Neural cell (in vitro differentiated cells): Measurements from ENCODE around the gene RAB11FIP4.

Experiments used
- EZH2 ChIP-seq: fragments of 200-600, 300-800 bp; shearing (Covaris generic), sonication (generic); IDR thresholded peaks from 2 replicates; pipeline ENCODE4 v1.6.1; 2014; ENCODE audit warnings: antibody characterized with exemption, low read length, borderline replicate concordance, mild to moderate bottlenecking; ENCODE audit not compliant: insufficient read depth, poor library complexity, severe bottlenecking
- TF ChIP-seq, protein P1 (sequence below): fragments of 450-650 bp; IDR thresholded peaks from 2 replicates; pipeline ENCODE4 v1.5.1; 2014; ENCODE audit warnings: antibody characterized with exemption, mild to moderate bottlenecking, moderate library complexity; ENCODE audit not compliant: poor library complexity, severe bottlenecking

DNA sequence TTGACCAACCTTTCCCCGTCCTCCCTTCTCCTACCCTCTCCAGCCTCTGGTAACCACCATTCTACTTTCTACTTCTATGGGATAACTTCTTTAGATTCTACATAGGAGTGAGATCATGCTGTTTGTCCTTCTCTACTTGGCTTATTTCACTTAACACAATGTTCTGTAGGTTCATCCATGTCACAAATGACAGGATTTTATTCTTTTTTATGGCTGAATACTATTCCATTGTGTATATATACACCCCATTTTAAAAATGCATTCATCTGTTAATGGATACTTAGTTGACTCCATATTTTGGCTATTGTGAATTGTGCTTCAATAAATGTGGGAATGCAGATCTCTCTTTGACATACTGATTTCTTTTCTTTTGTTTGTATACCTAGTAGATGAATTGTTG lies 115.0 kb downstream of the RAB11FIP4 start:
- no peak for TF ChIP-seq EZH2
- TF ChIP-seq, protein P1, sequence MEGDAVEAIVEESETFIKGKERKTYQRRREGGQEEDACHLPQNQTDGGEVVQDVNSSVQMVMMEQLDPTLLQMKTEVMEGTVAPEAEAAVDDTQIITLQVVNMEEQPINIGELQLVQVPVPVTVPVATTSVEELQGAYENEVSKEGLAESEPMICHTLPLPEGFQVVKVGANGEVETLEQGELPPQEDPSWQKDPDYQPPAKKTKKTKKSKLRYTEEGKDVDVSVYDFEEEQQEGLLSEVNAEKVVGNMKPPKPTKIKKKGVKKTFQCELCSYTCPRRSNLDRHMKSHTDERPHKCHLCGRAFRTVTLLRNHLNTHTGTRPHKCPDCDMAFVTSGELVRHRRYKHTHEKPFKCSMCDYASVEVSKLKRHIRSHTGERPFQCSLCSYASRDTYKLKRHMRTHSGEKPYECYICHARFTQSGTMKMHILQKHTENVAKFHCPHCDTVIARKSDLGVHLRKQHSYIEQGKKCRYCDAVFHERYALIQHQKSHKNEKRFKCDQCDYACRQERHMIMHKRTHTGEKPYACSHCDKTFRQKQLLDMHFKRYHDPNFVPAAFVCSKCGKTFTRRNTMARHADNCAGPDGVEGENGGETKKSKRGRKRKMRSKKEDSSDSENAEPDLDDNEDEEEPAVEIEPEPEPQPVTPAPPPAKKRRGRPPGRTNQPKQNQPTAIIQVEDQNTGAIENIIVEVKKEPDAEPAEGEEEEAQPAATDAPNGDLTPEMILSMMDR, result no peak
